HG03558 (cell line): Measurements from ENCODE around the gene FIGN.

ENCODE experiments used
- ATAC-seq: cut with Tn5 transposase; IDR thresholded peaks from one replicate; pipeline ENCODE4 v1.9.1; 2021; ENCODE audit warnings: moderate number of reproducible peaks; ENCODE audit not compliant: unreplicated experiment; ENCODE audit errors: extremely low read depth

Gene FIGN

GRCh38 chr2:163667064-163667887, 68.5 kb downstream of the FIGN start:
- no peak for ATAC-seq

- ATAC-seq, result no peak
These were observed 70.0 kb downstream of the FIGN start for GRCh38 chr2:163665817-163666216.

GRCh38 chr2:163665051-163665450, 70.8 kb downstream of the FIGN start:
- ATAC-seq, result no peak

- ATAC-seq, result no peak
These were observed 71.2 kb downstream of the FIGN start for GRCh38 chr2:163664610-163665009.

GRCh38 chr2:163662141-163662780, 73.5 kb downstream of the FIGN start:
- no peak for ATAC-seq

GRCh38 chr2:163659224-163659623, 76.6 kb downstream of the FIGN start:
- no peak for ATAC-seq

GRCh38 chr2:163658556-163658955, 77.3 kb downstream of the FIGN start:
- ATAC-seq, result no peak

- ATAC-seq, result no peak
These were observed 78.5 kb downstream of the FIGN start for GRCh38 chr2:163657281-163657656.

- ATAC-seq, result no peak
These were observed 79.1 kb downstream of the FIGN start for GRCh38 chr2:163656622-163657280.

GRCh38 chr2:163655667-163656066, 80.1 kb downstream of the FIGN start:
- no peak for ATAC-seq

- no peak for ATAC-seq
These were observed 83.1 kb downstream of the FIGN start for GRCh38 chr2:163652751-163653150.

GRCh38 chr2:163649080-163649479, 86.7 kb downstream of the FIGN start:
- ATAC-seq, result no peak

- ATAC-seq, result no peak
These were observed 88.5 kb downstream of the FIGN start for GRCh38 chr2:163647300-163647699.

- no peak for ATAC-seq
These were observed 89.1 kb downstream of the FIGN start for GRCh38 chr2:163646687-163647086.

GRCh38 chr2:163644238-163644637, 91.6 kb downstream of the FIGN start:
- ATAC-seq, result no peak

- no peak for ATAC-seq
These were observed 93.8 kb downstream of the FIGN start for GRCh38 chr2:163641986-163642385.

GRCh38 chr2:163640542-163641193, 95.1 kb downstream of the FIGN start:
- no peak for ATAC-seq

GRCh38 chr2:163637871-163638270, 97.9 kb downstream of the FIGN start:
- ATAC-seq, result no peak

- ATAC-seq, result no peak
These were observed 102.5 kb downstream of the FIGN start for GRCh38 chr2:163633291-163633690.

- no peak for ATAC-seq
These were observed 105.0 kb downstream of the FIGN start for GRCh38 chr2:163630836-163631235.

- no peak for ATAC-seq
These were observed 109.1 kb downstream of the FIGN start for GRCh38 chr2:163626639-163627109.
